Measurements from ENCODE around the gene SMAD6.
A peak's percentile ranks its signal among the peaks of the same experiment; 100 is the strongest.

Gene SMAD6

GRCh38 chr15:66703540-66703941, 1.5 kb downstream of the SMAD6 start:
- DNase-seq (ENCODE audit: low spot score) = peak; percentile 28

GRCh38 chr15:66704019-66704802, 2.2 kb downstream of the SMAD6 start:
- DNase-seq (ENCODE audit: low spot score) = no peak

GRCh38 chr15:66704803-66705153, 2.7 kb downstream of the SMAD6 start:
- DNase-seq (ENCODE audit: low spot score) = no peak

- no peak for DNase-seq (ENCODE audit: low spot score)
Measured at GRCh38 chr15:66705277-66706146, 3.5 kb downstream of the SMAD6 start.

- DNase-seq (ENCODE audit: low spot score) = no peak
Measured at GRCh38 chr15:66706225-66706732, 4.2 kb downstream of the SMAD6 start.

- DNase-seq (ENCODE audit: low spot score) = no peak
Measured at GRCh38 chr15:66706840-66707239, 4.8 kb downstream of the SMAD6 start.

GRCh38 chr15:66707310-66708082, 5.5 kb downstream of the SMAD6 start:
- DNase-seq (ENCODE audit: low spot score) = no peak

- no peak for DNase-seq (ENCODE audit: low spot score)
Measured at GRCh38 chr15:66708389-66708788, 6.4 kb downstream of the SMAD6 start.

GRCh38 chr15:66709884-66710283, 7.8 kb downstream of the SMAD6 start:
- no peak for DNase-seq (ENCODE audit: low spot score)

GRCh38 chr15:66711260-66711659, 9.2 kb downstream of the SMAD6 start:
- no peak for DNase-seq (ENCODE audit: low spot score)

- DNase-seq (ENCODE audit: low spot score) = no peak
Measured at GRCh38 chr15:66711862-66712261, 9.8 kb downstream of the SMAD6 start.

GRCh38 chr15:66713843-66714508, 11.9 kb downstream of the SMAD6 start:
- DNase-seq (ENCODE audit: low spot score) = no peak

GRCh38 chr15:66714543-66714981, 12.5 kb downstream of the SMAD6 start:
- no peak for DNase-seq (ENCODE audit: low spot score)

GRCh38 chr15:66715181-66715624, 13.2 kb downstream of the SMAD6 start:
- no peak for DNase-seq (ENCODE audit: low spot score)

GRCh38 chr15:66715720-66716655, 14.0 kb downstream of the SMAD6 start:
- no peak for DNase-seq (ENCODE audit: low spot score)

GRCh38 chr15:66716656-66717020, 14.6 kb downstream of the SMAD6 start:
- no peak for DNase-seq (ENCODE audit: low spot score)

- DNase-seq (ENCODE audit: low spot score) = no peak
Measured at GRCh38 chr15:66718220-66718988, 16.4 kb downstream of the SMAD6 start.

GRCh38 chr15:66719471-66719870, 17.4 kb downstream of the SMAD6 start:
- DNase-seq (ENCODE audit: low spot score) = no peak

- DNase-seq (ENCODE audit: low spot score) = no peak
Measured at GRCh38 chr15:66720206-66721010, 18.4 kb downstream of the SMAD6 start.
